DND-41 (cell line): ENCODE measurements around the gene CHD9NB.

Experiments
- CTCF ChIP-seq: IDR thresholded peaks from 2 replicates; pipeline ENCODE4 v1.5.1; 2012; ENCODE audit warnings: borderline replicate concordance, low read length, moderate library complexity, mild to moderate bottlenecking; ENCODE audit not compliant: poor library complexity, severe bottlenecking; ENCODE audit errors: extremely low read depth
- EZH2 ChIP-seq: IDR thresholded peaks from 3 replicates; pipeline ENCODE4 v1.6.1; 2012; ENCODE audit warnings: borderline replicate concordance, low read depth, mild to moderate bottlenecking, moderate library complexity, low read length, inconsistent platforms; ENCODE audit not compliant: severe bottlenecking

GRCh38 chr16:53061256-53061655, 8.6 kb upstream of the CHD9NB start:
- TF ChIP-seq CTCF (no peak), EZH2 (no peak)
